ENCODE data around the gene LHX8.

LHX8 gene

DNA sequence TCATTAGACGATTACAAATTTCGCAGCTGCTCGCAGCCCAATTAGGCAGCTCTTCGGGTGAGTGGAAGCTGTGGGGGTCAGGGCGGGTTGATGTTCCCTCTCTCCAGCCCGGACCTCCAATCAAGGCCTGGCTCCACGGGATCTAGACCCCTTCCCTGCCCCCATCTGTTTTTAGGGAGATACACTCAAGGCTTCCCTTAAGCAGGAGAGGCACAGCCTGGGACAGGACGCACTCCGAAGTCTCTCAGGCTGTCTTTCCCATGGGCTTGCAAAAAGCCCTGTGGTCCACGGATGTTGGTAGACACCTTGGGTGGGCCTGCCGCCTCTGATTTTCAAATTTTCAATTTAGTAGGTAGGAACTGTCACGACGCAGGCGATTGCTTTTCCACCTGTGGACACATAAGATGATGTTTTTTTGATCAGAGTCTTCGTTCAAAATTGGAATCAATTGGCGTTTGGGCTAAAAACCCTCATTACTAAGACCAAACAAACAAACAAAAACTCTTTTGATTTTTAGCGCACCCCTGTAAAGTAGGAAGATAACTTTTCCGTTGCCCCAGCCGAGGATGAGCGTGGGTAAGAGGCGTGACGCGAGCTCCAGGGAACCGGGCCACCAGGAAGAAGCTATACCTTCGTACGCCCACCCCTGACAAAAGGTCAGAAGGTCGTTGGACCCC is 2.5 kb upstream of the LHX8 start:
- no peak for DNase-seq (ENCODE audit: low read depth in 1 of 2, low spot score in 1 of 2)
- Histone ChIP-seq H3K27me3 (ENCODE audit: insufficient read depth, poor library complexity, severe bottlenecking) (peaks cover 73% of the 10 kb centered on the region), H3K27ac (replicated peaks) (no peak overlapping the region), H3K4me3 (replicated peaks; ENCODE audit: insufficient read depth, low read length) (no peak overlapping the region)
- TF ChIP-seq GABPA (IDR thresholded peaks at IDR 0.05; ENCODE audit: low read depth) (no peak), SPI1 (IDR thresholded peaks at IDR 0.05; ENCODE audit: borderline replicate concordance, low read depth) (no peak), POLR2AphosphoS5 (IDR thresholded peaks at IDR 0.05; ENCODE audit: low read depth) (no peak), REST (IDR thresholded peaks at IDR 0.05; ENCODE audit: insufficient replicate concordance, low read depth) (no peak)
- TF ChIP-seq, protein P1, sequence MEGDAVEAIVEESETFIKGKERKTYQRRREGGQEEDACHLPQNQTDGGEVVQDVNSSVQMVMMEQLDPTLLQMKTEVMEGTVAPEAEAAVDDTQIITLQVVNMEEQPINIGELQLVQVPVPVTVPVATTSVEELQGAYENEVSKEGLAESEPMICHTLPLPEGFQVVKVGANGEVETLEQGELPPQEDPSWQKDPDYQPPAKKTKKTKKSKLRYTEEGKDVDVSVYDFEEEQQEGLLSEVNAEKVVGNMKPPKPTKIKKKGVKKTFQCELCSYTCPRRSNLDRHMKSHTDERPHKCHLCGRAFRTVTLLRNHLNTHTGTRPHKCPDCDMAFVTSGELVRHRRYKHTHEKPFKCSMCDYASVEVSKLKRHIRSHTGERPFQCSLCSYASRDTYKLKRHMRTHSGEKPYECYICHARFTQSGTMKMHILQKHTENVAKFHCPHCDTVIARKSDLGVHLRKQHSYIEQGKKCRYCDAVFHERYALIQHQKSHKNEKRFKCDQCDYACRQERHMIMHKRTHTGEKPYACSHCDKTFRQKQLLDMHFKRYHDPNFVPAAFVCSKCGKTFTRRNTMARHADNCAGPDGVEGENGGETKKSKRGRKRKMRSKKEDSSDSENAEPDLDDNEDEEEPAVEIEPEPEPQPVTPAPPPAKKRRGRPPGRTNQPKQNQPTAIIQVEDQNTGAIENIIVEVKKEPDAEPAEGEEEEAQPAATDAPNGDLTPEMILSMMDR (IDR thresholded peaks at IDR 0.05; ENCODE audit: insufficient read depth, low read length) = no peak

DNA sequence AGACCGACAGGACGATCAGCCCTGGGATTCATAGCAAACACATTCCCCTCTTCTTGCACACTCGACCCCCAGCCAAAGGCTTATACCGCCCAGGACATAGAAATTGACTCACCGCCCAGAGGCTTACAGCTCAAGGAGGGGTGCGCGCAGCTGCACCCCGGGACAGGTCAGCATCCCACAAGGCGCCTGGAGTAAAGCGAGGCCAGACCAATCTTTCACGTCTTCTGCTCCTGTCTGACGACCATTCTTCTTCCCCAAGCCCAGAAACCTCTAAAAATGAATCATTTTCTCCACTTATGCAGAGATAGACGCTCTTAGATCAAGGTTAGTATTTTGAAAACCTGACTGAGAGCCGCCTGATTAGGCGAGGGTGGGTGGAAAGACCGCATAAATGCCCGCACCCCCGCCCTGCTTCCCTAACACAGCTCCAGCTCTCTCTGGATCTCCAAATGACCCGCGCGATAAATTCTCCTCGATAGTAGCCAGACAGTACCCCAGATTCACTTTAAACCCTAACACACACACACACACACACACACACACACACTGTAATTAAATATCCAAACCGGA is 1.9 kb upstream of the LHX8 start:
- no peak for DNase-seq (ENCODE audit: low read depth in 1 of 2, low spot score in 1 of 2)
- no peak overlapping the region for H3K4me3 ChIP-seq (replicated peaks; ENCODE audit: insufficient read depth, low read length)
- TF ChIP-seq SPI1 (IDR thresholded peaks at IDR 0.05; ENCODE audit: borderline replicate concordance, low read depth) (no peak), REST (IDR thresholded peaks at IDR 0.05; ENCODE audit: insufficient replicate concordance, low read depth) (no peak), POLR2AphosphoS5 (IDR thresholded peaks at IDR 0.05; ENCODE audit: low read depth) (no peak), GABPA (IDR thresholded peaks at IDR 0.05; ENCODE audit: low read depth) (no peak)
- TF ChIP-seq, protein P1 (IDR thresholded peaks at IDR 0.05; ENCODE audit: insufficient read depth, low read length) = no peak
- no peak overlapping the region for H3K27ac ChIP-seq (replicated peaks)
- peaks cover 70% of the 10 kb centered on the region for H3K27me3 ChIP-seq (ENCODE audit: insufficient read depth, poor library complexity, severe bottlenecking)

DNA sequence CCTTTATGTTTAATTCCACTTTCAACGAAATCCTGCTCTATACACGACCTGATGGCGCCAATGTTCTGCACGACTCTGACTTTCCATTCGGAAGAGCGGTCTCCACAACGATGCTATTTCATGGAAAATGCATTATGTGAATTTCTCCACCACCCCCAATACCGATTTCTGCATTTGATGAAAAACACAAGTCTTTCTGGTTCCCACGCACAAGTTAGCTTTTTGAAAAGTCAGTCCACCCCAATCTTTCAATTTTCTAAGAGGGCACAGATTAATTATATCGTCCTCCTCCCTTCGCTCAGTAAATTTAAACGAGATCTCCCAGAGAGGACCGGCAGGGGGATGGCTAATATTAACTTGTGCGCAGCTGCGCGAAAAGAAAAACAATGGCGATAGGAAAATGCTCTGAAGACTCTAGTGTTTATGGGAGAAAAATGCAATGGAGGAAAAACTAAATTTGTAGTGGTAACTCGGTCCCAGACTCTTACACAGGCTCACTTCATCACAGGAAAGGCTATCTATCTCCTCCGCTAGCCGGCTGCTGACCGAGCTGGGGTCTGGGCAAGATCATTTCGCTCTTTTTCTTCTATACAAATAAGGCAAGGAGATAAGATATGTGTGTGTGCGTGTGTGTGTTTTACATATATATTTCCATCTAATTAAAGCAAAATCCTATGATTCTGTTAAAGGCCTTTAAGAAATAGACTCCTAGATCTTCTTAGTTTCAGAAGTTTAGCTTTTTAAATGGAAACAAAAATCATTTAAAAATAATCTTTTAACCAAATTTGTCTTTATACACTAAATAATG is 1.2 kb upstream of the LHX8 start:
- Histone ChIP-seq H3K27ac (replicated peaks) (no peak overlapping the region), H3K27me3 (ENCODE audit: insufficient read depth, poor library complexity, severe bottlenecking) (peaks cover 71% of the 10 kb centered on the region), H3K4me3 (replicated peaks; ENCODE audit: insufficient read depth, low read length) (no peak overlapping the region)
- TF ChIP-seq SPI1 (IDR thresholded peaks at IDR 0.05; ENCODE audit: borderline replicate concordance, low read depth) (no peak), POLR2AphosphoS5 (IDR thresholded peaks at IDR 0.05; ENCODE audit: low read depth) (no peak)
- DNase-seq (ENCODE audit: low read depth in 1 of 2, low spot score in 1 of 2) = no peak

Measured in HL-60 (cell line).